ENCODE data around the gene FDXR.

DNA sequence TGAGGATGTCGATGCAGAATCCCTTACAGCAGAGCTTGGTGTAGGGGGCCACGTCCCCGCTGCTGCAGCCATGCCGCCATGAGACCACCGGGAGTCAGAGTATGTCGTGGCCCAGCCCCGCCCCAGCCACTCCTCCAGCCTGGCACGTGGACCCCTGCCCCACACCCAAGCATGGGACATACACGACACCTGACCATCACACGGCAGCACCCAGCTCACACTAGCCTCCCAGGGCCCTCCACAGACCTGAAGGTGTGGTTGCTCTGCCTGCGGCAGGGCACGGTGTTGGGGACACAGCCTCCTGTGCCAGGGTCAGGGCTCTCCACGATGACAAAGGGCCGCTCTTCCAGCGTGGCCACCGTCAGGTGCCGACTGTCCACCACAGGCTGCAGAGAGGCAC lies 22.5 kb downstream of the FDXR start:
- TF ChIP-seq ELK1 (CRISPR knock-in tag; IDR thresholded peaks at IDR 0.05) (no peak), CTCF (IDR thresholded peaks at IDR 0.05 in 2 of 3, conservative IDR thresholded peaks at IDR 0.05 in 1 of 3; ENCODE audit: insufficient read depth in 2 of 3, low read depth in 1 of 3, low read length in 3 of 3) (no peak), EZH2 (IDR thresholded peaks at IDR 0.05; ENCODE audit: borderline replicate concordance, low read depth, low read length) (no peak), SIN3B (IDR thresholded peaks at IDR 0.05; ENCODE audit: low read depth) (no peak), TAF1 (IDR thresholded peaks at IDR 0.05; ENCODE audit: control insufficient read depth, extremely low read depth, insufficient read depth, low read length, severe bottlenecking) (no peak), ZNF316 (IDR thresholded peaks at IDR 0.05) (no peak)
- TF ChIP-seq, protein P1, sequence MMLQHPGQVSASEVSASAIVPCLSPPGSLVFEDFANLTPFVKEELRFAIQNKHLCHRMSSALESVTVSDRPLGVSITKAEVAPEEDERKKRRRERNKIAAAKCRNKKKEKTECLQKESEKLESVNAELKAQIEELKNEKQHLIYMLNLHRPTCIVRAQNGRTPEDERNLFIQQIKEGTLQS (IDR thresholded peaks at IDR 0.05): no peak
- TF ChIP-seq, protein P1 (CRISPR knock-in tag; conservative IDR thresholded peaks at IDR 0.05): no peak
